Neuron (in vitro differentiated cells): ENCODE data around the gene GRPEL2.

ENCODE experiments used
- H2AFZ ChIP-seq: one replicate; pipeline ENCODE4 v1.6.1; 2013; ENCODE audit warnings: low read depth, mild to moderate bottlenecking, inconsistent platforms, low read length, moderate library complexity
- H3K27me3 ChIP-seq: one replicate; pipeline ENCODE4 v1.6.1; 2013; ENCODE audit warnings: low read length; ENCODE audit not compliant: insufficient read depth
- H3K36me3 ChIP-seq: one replicate; pipeline ENCODE4 v1.6.1; 2013; ENCODE audit warnings: low read length; ENCODE audit not compliant: insufficient read depth
- H3K4me1 ChIP-seq: one replicate; pipeline ENCODE4 v1.6.1; 2013; ENCODE audit warnings: low read length; ENCODE audit not compliant: insufficient read depth
- H3K4me3 ChIP-seq: 2 replicates; pipeline ENCODE4 v1.5.1; 2013; ENCODE audit warnings: mild to moderate bottlenecking, low read length, moderate library complexity
- H3K9me3 ChIP-seq: one replicate; pipeline ENCODE4 v1.6.1; 2013; ENCODE audit warnings: low read length

GRPEL2 gene

GRCh38 chr5:149367249-149367971 lies 22.1 kb downstream of the GRPEL2 start:
- H3K4me1 ChIP-seq, result peaks cover 14% of the 10 kb centered on the region
- H3K36me3 ChIP-seq, result no peaks in the 10 kb centered on the region
- H3K27me3 ChIP-seq, result no peaks in the 10 kb centered on the region

GRCh38 chr5:149367972-149368645 lies 22.8 kb downstream of the GRPEL2 start:
- no peaks in the 10 kb centered on the region for H3K36me3 ChIP-seq
- no peak overlapping the region for H3K4me3 ChIP-seq
- no peaks in the 10 kb centered on the region for H3K27me3 ChIP-seq
- no peak overlapping the region for H2AFZ ChIP-seq
- H3K4me1 ChIP-seq, result peaks cover 13% of the 10 kb centered on the region
- H3K9me3 ChIP-seq, result no peaks in the 10 kb centered on the region

More at GRCh38 chr5:149367249-149367971, 22.1 kb downstream of the GRPEL2 start:
- no peak overlapping the region for H2AFZ ChIP-seq
- H3K4me3 ChIP-seq, result no peak overlapping the region
- no peaks in the 10 kb centered on the region for H3K9me3 ChIP-seq

GRCh38 chr5:149370878-149371277 lies 25.6 kb downstream of the GRPEL2 start:
- no peaks in the 10 kb centered on the region for H3K9me3 ChIP-seq
- no peak overlapping the region for H2AFZ ChIP-seq
- H3K27me3 ChIP-seq, result no peaks in the 10 kb centered on the region

GRCh38 chr5:149371296-149371962 lies 26.1 kb downstream of the GRPEL2 start:
- H3K4me3 ChIP-seq, result no peak overlapping the region
- no peaks in the 10 kb centered on the region for H3K27me3 ChIP-seq
- H3K9me3 ChIP-seq, result no peaks in the 10 kb centered on the region
- no peak overlapping the region for H2AFZ ChIP-seq
- H3K36me3 ChIP-seq, result no peaks in the 10 kb centered on the region
- H3K4me1 ChIP-seq, result no peaks in the 10 kb centered on the region

More at GRCh38 chr5:149370878-149371277, 25.6 kb downstream of the GRPEL2 start:
- no peak overlapping the region for H3K4me3 ChIP-seq
- H3K36me3 ChIP-seq, result no peaks in the 10 kb centered on the region
- H3K4me1 ChIP-seq, result no peaks in the 10 kb centered on the region

GRCh38 chr5:149372076-149372795 lies 26.9 kb downstream of the GRPEL2 start:
- Histone ChIP-seq H3K36me3 (no peaks in the 10 kb centered on the region), H3K27me3 (no peaks in the 10 kb centered on the region), H3K4me1 (no peaks in the 10 kb centered on the region), H2AFZ (no peak overlapping the region), H3K4me3 (no peak overlapping the region), H3K9me3 (no peaks in the 10 kb centered on the region)

- Histone ChIP-seq H3K4me3 (no peak overlapping the region), H3K4me1 (no peaks in the 10 kb centered on the region), H3K36me3 (no peaks in the 10 kb centered on the region), H2AFZ (no peak overlapping the region), H3K27me3 (no peaks in the 10 kb centered on the region), H3K9me3 (no peaks in the 10 kb centered on the region)
These were observed 27.6 kb downstream of the GRPEL2 start for GRCh38 chr5:149372932-149373331.

GRCh38 chr5:149374303-149374702 lies 29.0 kb downstream of the GRPEL2 start:
- H3K27me3 ChIP-seq, result no peaks in the 10 kb centered on the region
- no peaks in the 10 kb centered on the region for H3K4me1 ChIP-seq
- H2AFZ ChIP-seq, result no peak overlapping the region
- H3K9me3 ChIP-seq, result no peaks in the 10 kb centered on the region
- H3K36me3 ChIP-seq, result no peaks in the 10 kb centered on the region
- no peak overlapping the region for H3K4me3 ChIP-seq

GRCh38 chr5:149374801-149375200 lies 29.5 kb downstream of the GRPEL2 start:
- Histone ChIP-seq H3K4me3 (no peak overlapping the region), H3K9me3 (no peaks in the 10 kb centered on the region), H3K27me3 (no peaks in the 10 kb centered on the region), H3K4me1 (no peaks in the 10 kb centered on the region), H2AFZ (no peak overlapping the region), H3K36me3 (no peaks in the 10 kb centered on the region)

- H3K9me3 ChIP-seq, result no peaks in the 10 kb centered on the region
- no peak overlapping the region for H2AFZ ChIP-seq
- H3K4me1 ChIP-seq, result no peaks in the 10 kb centered on the region
- no peak overlapping the region for H3K4me3 ChIP-seq
- H3K36me3 ChIP-seq, result no peaks in the 10 kb centered on the region
- no peaks in the 10 kb centered on the region for H3K27me3 ChIP-seq
These were observed 30.1 kb downstream of the GRPEL2 start for GRCh38 chr5:149375434-149375833.

- H3K4me3 ChIP-seq, result no peak overlapping the region
- H3K4me1 ChIP-seq, result no peaks in the 10 kb centered on the region
- no peak overlapping the region for H2AFZ ChIP-seq
- no peaks in the 10 kb centered on the region for H3K36me3 ChIP-seq
- no peaks in the 10 kb centered on the region for H3K9me3 ChIP-seq
- H3K27me3 ChIP-seq, result no peaks in the 10 kb centered on the region
These were observed 30.8 kb downstream of the GRPEL2 start for GRCh38 chr5:149376104-149376503.

- no peak overlapping the region for H3K4me3 ChIP-seq
- no peaks in the 10 kb centered on the region for H3K4me1 ChIP-seq
- no peaks in the 10 kb centered on the region for H3K36me3 ChIP-seq
- H3K27me3 ChIP-seq, result no peaks in the 10 kb centered on the region
- H3K9me3 ChIP-seq, result no peaks in the 10 kb centered on the region
- no peak overlapping the region for H2AFZ ChIP-seq
These were observed 31.6 kb downstream of the GRPEL2 start for GRCh38 chr5:149376711-149377447.

GRCh38 chr5:149378241-149378820 lies 33.0 kb downstream of the GRPEL2 start:
- Histone ChIP-seq H2AFZ (no peak overlapping the region), H3K9me3 (no peaks in the 10 kb centered on the region), H3K36me3 (no peaks in the 10 kb centered on the region), H3K4me1 (no peaks in the 10 kb centered on the region), H3K27me3 (no peaks in the 10 kb centered on the region), H3K4me3 (no peak overlapping the region)
